ENCODE measurements around the gene PSMA4. TPM values are rescaled to one million over a fixed set of nuclear protein-coding genes. Genes with fewer than 3 reads are reported as not detected.

PSMA4 gene
- total and polyA plus RNA-seq, 2 of the 8 experiments (the other 6 are each of a cell fraction or from before 2014, with no cell fraction given), result 348 to 445 TPM

DNA sequence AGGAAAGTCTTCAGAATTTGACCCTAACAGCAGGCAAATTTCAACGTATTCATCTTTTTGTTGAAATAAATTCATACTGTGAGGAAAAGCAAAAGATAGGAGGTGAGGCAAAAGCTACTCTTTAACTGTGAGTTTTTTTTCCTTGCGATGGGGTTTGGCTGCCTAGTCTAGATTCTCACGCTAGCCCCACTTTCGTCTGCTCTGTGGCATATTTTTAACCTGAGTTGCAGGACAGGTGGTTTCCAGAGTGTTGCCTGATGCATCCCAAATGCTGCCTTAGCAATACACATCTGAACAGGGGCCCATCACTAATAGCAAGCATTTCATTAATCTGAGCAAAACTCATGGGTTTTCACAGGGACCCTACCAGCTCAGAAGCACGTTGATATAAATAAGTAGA is 11.7 kb downstream of the PSMA4 start:
- no peaks in the 10 kb centered on the region for H3K9me3 ChIP-seq (ENCODE audit: insufficient read depth in 2 of 2, low read depth in 1 of 2, low read length in 1 of 2)
- H3K4ac ChIP-seq (replicated peaks; ENCODE audit: insufficient read length, low read depth, low read length), result no peak overlapping the region
- H2BK120ac ChIP-seq (replicated peaks; ENCODE audit: low read depth, low read length), result no peak overlapping the region
- H3K79me1 ChIP-seq (ENCODE audit: low read depth, low read length), result no peaks in the 10 kb centered on the region
- H2AK5ac ChIP-seq (ENCODE audit: low read depth, low read length), result no peak overlapping the region
- H3K79me2 ChIP-seq (ENCODE audit: control insufficient read depth in 1 of 2, insufficient read depth in 2 of 2, low read length in 2 of 2), result no peaks in the 10 kb centered on the region
- CTCF ChIA-PET (ENCODE audit: partially characterized antibody), result no interaction called here
- 82% methylated on average over 5 of the region's 5 CpGs; no CpG with 5 or more reads in 1 of the 2 experiments for WGBS, 2 experiments (ENCODE audit: extremely low coverage in 1 of 2, insufficient coverage in 1 of 2, insufficient read length in 1 of 2, insufficient replicate concordance in 2 of 2, low coverage in 1 of 2, low lambda C conversion rate in 2 of 2, missing lambda C conversion rate in 1 of 2)
- DNase-seq (ENCODE audit: low read depth in 1 of 2, low spot score in 2 of 2), result no peak
- POLR2A ChIA-PET (ENCODE audit: partially characterized antibody), result interaction anchor here (2.4 to 3.4 kb wide), 2 partner anchors 11 to 13 kb away, joined by 11 read pairs; partner anchors contain the start of genes CHRNA5 and PSMA4
- no peaks in the 10 kb centered on the region for H3K4me1 ChIP-seq (replicated peaks in 1 of 4; ENCODE audit: control insufficient read depth in 3 of 4, insufficient read depth in 4 of 4, low read length in 3 of 4)
- H4K20me1 ChIP-seq (replicated peaks in 1 of 2; ENCODE audit: control insufficient read depth in 1 of 2, insufficient read depth in 2 of 2, low read length in 2 of 2), result peaks cover 0 to 1% of the 10 kb centered on the region in 2 experiments
- H2BK12ac ChIP-seq (ENCODE audit: low read depth, low read length), result no peak overlapping the region
- no peak overlapping the region for H3K14ac ChIP-seq (ENCODE audit: insufficient read length)
- H3K23ac ChIP-seq (ENCODE audit: insufficient read length), result no peak overlapping the region
- H2BK5ac ChIP-seq (ENCODE audit: low read depth, low read length), result no peak overlapping the region
- no peak overlapping the region for H4K8ac ChIP-seq (ENCODE audit: extremely low read depth, insufficient read depth, low read length)
- H3K4me2 ChIP-seq (ENCODE audit: insufficient read depth in 1 of 2, low read depth in 2 of 2, low read length in 2 of 2), result no peak overlapping the region
- peaks cover 12 to 39% (median 29%) of the 10 kb centered on the region in 4 experiments for H3K36me3 ChIP-seq (ENCODE audit: control insufficient read depth in 2 of 4, insufficient read depth in 4 of 4, low read length in 3 of 4)
- H3K9ac ChIP-seq (replicated peaks in 1 of 4; ENCODE audit: extremely low read depth in 1 of 4, low read depth in 3 of 4, low read length in 3 of 4), result no peak overlapping the region
- no peak overlapping the region for H3K18ac ChIP-seq (ENCODE audit: extremely low read depth, low read length)
- no peak overlapping the region for H2AFZ ChIP-seq (ENCODE audit: low read length)
- H3K27me3 ChIP-seq (replicated peaks in 1 of 4; ENCODE audit: control insufficient read depth in 3 of 4, extremely low read depth in 1 of 4, insufficient read depth in 3 of 4, low read length in 3 of 4), result no peaks in the 10 kb centered on the region
- FAIRE-seq, result no peak
- no peak overlapping the region for H3K27ac ChIP-seq (ENCODE audit: low read depth, low read length)
- H4K5ac ChIP-seq (ENCODE audit: insufficient read length, low read depth, low read length), result no peak overlapping the region
- H3K23me2 ChIP-seq (ENCODE audit: low read depth, low read length), result no peaks in the 10 kb centered on the region
- H2BK20ac ChIP-seq (ENCODE audit: low read length), result no peak overlapping the region
- no peak overlapping the region for H4K91ac ChIP-seq (replicated peaks; ENCODE audit: insufficient read length, low read length)
- TF ChIP-seq CREB1 (IDR thresholded peaks at IDR 0.05), result no peak
- TF ChIP-seq JUN (IDR thresholded peaks at IDR 0.05; ENCODE audit: low read depth, low read length), result no peak
- TF ChIP-seq ZNF274 (IDR thresholded peaks at IDR 0.05; ENCODE audit: borderline replicate concordance, extremely low read depth, low read length), result no peak
- no peak for TF ChIP-seq ASH2L (IDR thresholded peaks at IDR 0.05; ENCODE audit: low read length)
- TF ChIP-seq CBX5 (IDR thresholded peaks at IDR 0.05; ENCODE audit: low read depth, low read length), result no peak
- no peak for TF ChIP-seq KDM5A (IDR thresholded peaks at IDR 0.05; ENCODE audit: low read length)
- TF ChIP-seq PHF8 (conservative IDR thresholded peaks at IDR 0.05; ENCODE audit: low read depth, low read length), result no peak
- no peak for TF ChIP-seq CEBPB (IDR thresholded peaks at IDR 0.05; ENCODE audit: low read depth, low read length)
- no peak for TF ChIP-seq RXRA (IDR thresholded peaks at IDR 0.05; ENCODE audit: insufficient read depth, low read depth, low read length)
- TF ChIP-seq, protein P1, sequence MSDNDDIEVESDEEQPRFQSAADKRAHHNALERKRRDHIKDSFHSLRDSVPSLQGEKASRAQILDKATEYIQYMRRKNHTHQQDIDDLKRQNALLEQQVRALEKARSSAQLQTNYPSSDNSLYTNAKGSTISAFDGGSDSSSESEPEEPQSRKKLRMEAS (IDR thresholded peaks at IDR 0.05), result no peak
- no peak for TF ChIP-seq NRF1 (IDR thresholded peaks at IDR 0.05; ENCODE audit: low read depth, low read length)
- no peak for TF ChIP-seq RNF2 (IDR thresholded peaks at IDR 0.05; ENCODE audit: borderline replicate concordance, low read depth, low read length, missing control alignments, poor library complexity, severe bottlenecking)
- TF ChIP-seq KDM1A (IDR thresholded peaks at IDR 0.05; ENCODE audit: borderline replicate concordance, low read length), result no peak
- no peak for TF ChIP-seq MAFK (IDR thresholded peaks at IDR 0.05; ENCODE audit: low read depth, low read length)
- no peak overlapping the region for H3K56ac ChIP-seq (replicated peaks; ENCODE audit: insufficient read length, low read depth, low read length)
- H2BK15ac ChIP-seq (ENCODE audit: low read length), result no peak overlapping the region
- no peak overlapping the region for H3K4me3 ChIP-seq (ENCODE audit: extremely low read depth in 1 of 4, insufficient read depth in 2 of 4, low read depth in 3 of 4, low read length in 4 of 4)

All from H1 (cell line).